Right atrium auricular region (tissue), 2 donors: Measurements from ENCODE around the gene FIGNL2. TPM values are rescaled to one million over a fixed set of nuclear protein-coding genes. Genes with fewer than 3 reads are reported as not detected.

Experiments
- DNase-seq: peaks from one replicate; pipeline ENCODE4 v3.0.0-alpha.2; 2019; ENCODE audit warnings: low spot score
- H3K27ac ChIP-seq, 2 donors: fragments of 200-600 bp; sonication (generic); 1 replicate in 1 of 2; 2 replicates in 1 of 2; pipeline ENCODE4 v1.5.1; 2016 to 2019
- H3K27me3 ChIP-seq, 2 donors: fragments of 200-600 bp; sonication (generic); one replicate each; pipeline versions ENCODE4 v1.5.1 to v1.6.0; 2017 to 2019
- H3K36me3 ChIP-seq: fragments of 200-600 bp; sonication (generic); one replicate; pipeline ENCODE4 v1.5.1; 2016
- H3K4me1 ChIP-seq, 2 donors: fragments of 200-600 bp; sonication (generic); one replicate each; pipeline versions ENCODE4 v1.5.1 to v1.6.0; 2017 to 2019
- H3K4me3 ChIP-seq, 2 donors: fragments of 200-600 bp; sonication (generic); 1 replicate in 1 of 2; 2 replicates in 1 of 2; pipeline ENCODE4 v1.5.1; 2017 to 2019; ENCODE audit warnings: mild to moderate bottlenecking in 1 of 2, moderate library complexity in 1 of 2
- H3K9me3 ChIP-seq, 2 donors: fragments of 200-600 bp; sonication (generic); one replicate each; pipeline ENCODE4 v1.5.1; 2019
- CTCF ChIP-seq, 2 donors: fragments of 200-600 bp; sonication (generic); IDR thresholded peaks; one replicate each; pipeline ENCODE4 v1.5.1; 2019; ENCODE audit warnings: antibody characterized with exemption in 2 of 2
- total RNA-seq, 2 donors: library from RNA; depleted of rRNA; stranded (reverse); fragments of >200 nt; gene quantifications; one replicate each; pipeline ENCODE4 v1.1.0, GENCODE V29; 2016

The FIGNL2 gene
- total RNA-seq, 2 donors from 2014 or later, result 0.19 to 0.24 TPM

GRCh38 chr12:51850081-51850964, 1.8 kb upstream of the FIGNL2 start:
- DNase-seq, result no peak
- Histone ChIP-seq H3K27ac (no peak overlapping the region), H3K4me3 (no peak overlapping the region), H3K4me1 (peaks cover 0 to 42% of the 10 kb centered on the region in 2 donors), H3K27me3 (peaks cover 9 to 13% of the 10 kb centered on the region in 2 donors), H3K9me3 (no peaks in the 10 kb centered on the region), H3K36me3 (no peaks in the 10 kb centered on the region)
- TF ChIP-seq CTCF (IDR thresholded peaks at IDR 0.05), result no peak

- H3K27me3 ChIP-seq, result peaks cover 9 to 13% of the 10 kb centered on the region in 2 donors
- no peaks in the 10 kb centered on the region for H3K9me3 ChIP-seq
- peak in 1 of 2 donors; percentile 29 for TF ChIP-seq CTCF (IDR thresholded peaks at IDR 0.05)
- H3K27ac ChIP-seq, result peak overlapping the region; percentile 42 to 66
- DNase-seq, result no peak
- peak overlapping the region; percentile 49 to 68 for H3K4me3 ChIP-seq
- H3K4me1 ChIP-seq, result peaks cover 0 to 42% of the 10 kb centered on the region in 2 donors
- H3K36me3 ChIP-seq, result no peaks in the 10 kb centered on the region
These were observed 570 bp upstream of the FIGNL2 start for GRCh38 chr12:51848841-51849735.

- no peaks in the 10 kb centered on the region for H3K9me3 ChIP-seq
- peaks cover 0 to 42% of the 10 kb centered on the region in 2 donors for H3K4me1 ChIP-seq
- peak overlapping the region; percentile 66 to 71 for H3K27ac ChIP-seq
- TF ChIP-seq CTCF (IDR thresholded peaks at IDR 0.05), result no peak
- H3K27me3 ChIP-seq, result peaks cover 9 to 13% of the 10 kb centered on the region in 2 donors
- peak overlapping the region; percentile 49 to 68 for H3K4me3 ChIP-seq
- H3K36me3 ChIP-seq, result no peaks in the 10 kb centered on the region
- DNase-seq, result no peak
These were observed 734 bp downstream of the FIGNL2 start for GRCh38 chr12:51847643-51848325.

GRCh38 chr12:51846911-51847642, 1.4 kb downstream of the FIGNL2 start:
- peak in 1 of 2 donors; percentile 32 for TF ChIP-seq CTCF (IDR thresholded peaks at IDR 0.05)
- peak overlapping the region; percentile 33 to 71 for H3K27ac ChIP-seq
- peaks cover 0 to 42% of the 10 kb centered on the region in 2 donors for H3K4me1 ChIP-seq
- DNase-seq, result no peak
- H3K27me3 ChIP-seq, result peaks cover 9 to 13% of the 10 kb centered on the region in 2 donors
- no peaks in the 10 kb centered on the region for H3K36me3 ChIP-seq
- peak overlapping the region; percentile 49 to 68 for H3K4me3 ChIP-seq
- no peaks in the 10 kb centered on the region for H3K9me3 ChIP-seq

- DNase-seq, result no peak
- TF ChIP-seq CTCF (IDR thresholded peaks at IDR 0.05), result no peak
- Histone ChIP-seq H3K27ac (no peak overlapping the region), H3K36me3 (no peaks in the 10 kb centered on the region), H3K9me3 (no peaks in the 10 kb centered on the region), H3K27me3 (peaks cover 9 to 13% of the 10 kb centered on the region in 2 donors), H3K4me3 (no peak overlapping the region), H3K4me1 (peaks cover 0 to 36% of the 10 kb centered on the region in 2 donors)
These were observed 2.2 kb downstream of the FIGNL2 start for GRCh38 chr12:51846271-51846691.
